GM12878 (cell line): ENCODE results near the gene FAM222A. TPM values are rescaled to one million over a fixed set of nuclear protein-coding genes. Genes with fewer than 3 reads are reported as not detected.

Source experiments
- ATAC-seq: fragments of 200-7000 bp; cut with Tn5 transposase; 3 replicates; pipeline ENCODE4 v1.9.1; 2020; ENCODE audit warnings: mild to moderate bottlenecking, moderate library complexity
- BruUV-seq: library from RNA; stranded (reverse); fragments of 400-500 nt; replicated peaks from 2 replicates; lab custom pipeline; 2021; lab: Mats Ljungman, UMichigan
- CTCF ChIA-PET: fragments of 300-600 bp; sonication (Branson Sonifier 250); formaldehyde crosslinking; extraction: SDS; loops from one replicate; lab custom pipeline; 2021; ENCODE audit warnings: inconsistent platforms; lab: Yijun Ruan, JAX
- POLR2A ChIA-PET: fragments of 350-600 bp; formaldehyde crosslinking; extraction: SDS; loops from one replicate; lab custom pipeline; 2021; ENCODE audit warnings: inconsistent platforms; lab: Charles Lee
- RAD21 ChIA-PET: fragments of 300-600 bp; sonication (Branson Sonifier 250); formaldehyde crosslinking; loops from one replicate; lab custom pipeline; 2023; ENCODE audit warnings: antibody characterized with exemption; ENCODE audit not compliant: unreplicated experiment; lab: Charles Lee
- SMC1A ChIA-PET: fragments of 300-600 bp; sonication (Branson Sonifier 250); formaldehyde crosslinking; loops from one replicate; lab custom pipeline; 2023; ENCODE audit not compliant: unreplicated experiment, uncharacterized antibody; lab: Charles Lee
- DNase-seq: peaks from one replicate; pipeline ENCODE4 v3.0.0-alpha.2; 2011; ENCODE audit warnings: low read depth, low spot score
- FAIRE-seq: peaks from 3 replicates; lab custom pipeline; 2011; peaks lifted over from hg19 to GRCh38; lab: Jason Lieb, UNC
- H2AFZ ChIP-seq: 2 replicates; pipeline ENCODE4 v1.6.0; 2011; ENCODE audit warnings: low read depth, low read length, control low read depth; ENCODE audit not compliant: control insufficient read depth
- H3K27ac ChIP-seq: 2 replicates; pipeline ENCODE4 v1.5.1; 2011; ENCODE audit warnings: control low read depth; ENCODE audit not compliant: control insufficient read depth, insufficient read depth
- H3K27me3 ChIP-seq, 2 experiments: replicated peaks in 1 of 2; 2 replicates each; pipeline versions ENCODE4 v1.6.0 to v1.6.1; 2011; ENCODE audit warnings: low read length in 1 of 2; ENCODE audit not compliant: control insufficient read depth in 2 of 2, insufficient read depth in 2 of 2
- H3K36me3 ChIP-seq, 2 experiments: 2 replicates each; pipeline ENCODE4 v1.5.1; 2011; ENCODE audit warnings: low read length in 1 of 2; ENCODE audit not compliant: control insufficient read depth in 2 of 2, insufficient read depth in 2 of 2
- H3K4me1 ChIP-seq: 2 replicates; pipeline ENCODE4 v1.6.1; 2011; ENCODE audit warnings: mild to moderate bottlenecking, low read length, moderate library complexity, mixed read lengths; ENCODE audit not compliant: control insufficient read depth, insufficient read depth
- H3K4me2 ChIP-seq: 2 replicates; pipeline ENCODE4 v1.6.0; 2011; ENCODE audit warnings: control low read depth; ENCODE audit not compliant: control insufficient read depth, insufficient read depth
- H3K4me3 ChIP-seq: fragments of 200-600 bp; sonication (generic); 2 replicates; pipeline ENCODE4 v1.5.1; 2016
- H3K79me2 ChIP-seq: 2 replicates; pipeline ENCODE4 v1.6.0; 2011; ENCODE audit warnings: low read length; ENCODE audit not compliant: control insufficient read depth, insufficient read depth
- H3K9ac ChIP-seq: 2 replicates; pipeline ENCODE4 v1.8.0; 2011; ENCODE audit warnings: low read length, control low read depth, mixed read lengths; ENCODE audit not compliant: control insufficient read depth, insufficient read depth
- H3K9me3 ChIP-seq: replicated peaks from 3 replicates; pipeline ENCODE4 v1.5.1; 2011; ENCODE audit warnings: mild to moderate bottlenecking, low read length; ENCODE audit not compliant: control insufficient read depth, insufficient read depth
- H4K20me1 ChIP-seq: 2 replicates; pipeline ENCODE4 v1.6.0; 2011; ENCODE audit not compliant: control insufficient read depth, insufficient read depth
- EGR1 ChIP-seq, 2 experiments: IDR thresholded peaks; 1 replicate in 1 of 2; 2 replicates in 1 of 2; pipeline ENCODE4 v1.6.1; 2011 to 2012; ENCODE audit warnings: low read depth in 2 of 2, low read length in 2 of 2, borderline replicate concordance in 1 of 2, mild to moderate bottlenecking in 1 of 2, moderate library complexity in 1 of 2
- FOXK2 ChIP-seq: fragments of 450-650 bp; IDR thresholded peaks from 2 replicates; pipeline ENCODE4 v1.6.1; 2017; ENCODE audit warnings: mild to moderate bottlenecking, moderate library complexity
- GATAD2B ChIP-seq: fragments of 450-650 bp; conservative IDR thresholded peaks from 2 replicates; pipeline ENCODE4 v1.6.1; 2017; ENCODE audit warnings: low read depth, mild to moderate bottlenecking, moderate library complexity
- MTA2 ChIP-seq: fragments of 450-650 bp; IDR thresholded peaks from 2 replicates; pipeline ENCODE4 v1.6.1; 2016; ENCODE audit warnings: low read depth, mild to moderate bottlenecking, moderate library complexity
- PAX5 ChIP-seq: IDR thresholded peaks from 2 replicates; pipeline ENCODE4 v1.6.1; 2011; ENCODE audit warnings: low read depth, low read length, borderline replicate concordance
- RCOR1 ChIP-seq: conservative IDR thresholded peaks from 2 replicates; pipeline ENCODE4 v1.6.1; 2012; ENCODE audit warnings: low read depth, low read length, improper control_type of control experiment
- SREBF1 ChIP-seq: IDR thresholded peaks from 2 replicates; pipeline ENCODE4 v1.6.1; 2012; ENCODE audit warnings: mild to moderate bottlenecking, low read length
- TCF7 ChIP-seq: IDR thresholded peaks from 2 replicates; pipeline ENCODE4 v1.6.1; 2014; ENCODE audit warnings: antibody characterized with exemption, borderline replicate concordance
- WGBS: methylation state at CpG from one replicate; pipeline ENCODE4 v1.1.6; 2016; ENCODE audit warnings: low lambda C conversion rate; ENCODE audit not compliant: insufficient replicate concordance, insufficient coverage; ENCODE audit errors: missing lambda C conversion rate; 5-methylcytosine and 5-hydroxymethylcytosine counted together
- in situ Hi-C: fragments of 300-500 bp; cut with MboI; formaldehyde crosslinking; loops from 9 replicates; pipeline ENCODE4 v1.14.3; 2018; ENCODE audit warnings: mixed read lengths
- intact Hi-C: fragments of 100-400 bp; cut with micrococcal nuclease; formaldehyde crosslinking; loops from one replicate; pipeline ENCODE4 v1.14.2; 2022; ENCODE audit not compliant: unreplicated experiment
- polyA plus RNA-seq, 11 experiments: library from polyadenylated mRNA; depleted of rRNA in 4 of 11; unstranded in 6 of 11; stranded (reverse) in 5 of 11; fragments of >200 nt; fragmentation: Nextera tagmentation in 4 of 11; fragmentation: Illumina TruSeq in 1 of 11; extraction: Ambion mirVana in 4 of 11; extraction: Trizol in 1 of 11; gene quantifications; 1 replicate in 1 of 11; 2 replicates in 10 of 11; pipeline versions ENCODE4 v1.2.1 to v1.2.3, GENCODE V29; 2011 to 2016; ENCODE audit warnings: inconsistent platforms in 2 of 11, missing spikeins in 2 of 11, low read depth in 1 of 11
- total RNA-seq, 4 experiments: library from RNA; depleted of rRNA in 3 of 4; stranded (reverse); fragments of >200 nt in 3 of 4; fragmentation: Illumina TruSeq in 1 of 4; extraction: Trizol in 1 of 4; gene quantifications; 2 replicates each; pipeline versions ENCODE4 v1.2.1 to v1.2.3, GENCODE V29; 2013 to 2021
- TF ChIP-seq, protein P1 (sequence below): fragments of 450-650 bp; IDR thresholded peaks from 2 replicates; pipeline ENCODE4 v1.6.1; 2014; ENCODE audit warnings: mild to moderate bottlenecking

Gene FAM222A
- total and polyA plus RNA-seq, 10 of the 15 experiments (the other 5 are each of a cell fraction or from before 2014, with no cell fraction given), result 0.04 to 0.49 (median 0.14) TPM; not detected in 3

- TF ChIP-seq SREBF1, result no peak
- no peak for TF ChIP-seq PAX5
- no peak for TF ChIP-seq GATAD2B
- no peak for TF ChIP-seq RCOR1
- no peak for TF ChIP-seq MTA2
- TF ChIP-seq FOXK2, result no peak
- TF ChIP-seq, protein P1, sequence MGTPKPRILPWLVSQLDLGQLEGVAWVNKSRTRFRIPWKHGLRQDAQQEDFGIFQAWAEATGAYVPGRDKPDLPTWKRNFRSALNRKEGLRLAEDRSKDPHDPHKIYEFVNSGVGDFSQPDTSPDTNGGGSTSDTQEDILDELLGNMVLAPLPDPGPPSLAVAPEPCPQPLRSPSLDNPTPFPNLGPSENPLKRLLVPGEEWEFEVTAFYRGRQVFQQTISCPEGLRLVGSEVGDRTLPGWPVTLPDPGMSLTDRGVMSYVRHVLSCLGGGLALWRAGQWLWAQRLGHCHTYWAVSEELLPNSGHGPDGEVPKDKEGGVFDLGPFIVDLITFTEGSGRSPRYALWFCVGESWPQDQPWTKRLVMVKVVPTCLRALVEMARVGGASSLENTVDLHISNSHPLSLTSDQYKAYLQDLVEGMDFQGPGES, result no peak
Measured at GRCh38 chr12:109729801-109730200, 16.2 kb downstream of the FAM222A start (continued).

DNA sequence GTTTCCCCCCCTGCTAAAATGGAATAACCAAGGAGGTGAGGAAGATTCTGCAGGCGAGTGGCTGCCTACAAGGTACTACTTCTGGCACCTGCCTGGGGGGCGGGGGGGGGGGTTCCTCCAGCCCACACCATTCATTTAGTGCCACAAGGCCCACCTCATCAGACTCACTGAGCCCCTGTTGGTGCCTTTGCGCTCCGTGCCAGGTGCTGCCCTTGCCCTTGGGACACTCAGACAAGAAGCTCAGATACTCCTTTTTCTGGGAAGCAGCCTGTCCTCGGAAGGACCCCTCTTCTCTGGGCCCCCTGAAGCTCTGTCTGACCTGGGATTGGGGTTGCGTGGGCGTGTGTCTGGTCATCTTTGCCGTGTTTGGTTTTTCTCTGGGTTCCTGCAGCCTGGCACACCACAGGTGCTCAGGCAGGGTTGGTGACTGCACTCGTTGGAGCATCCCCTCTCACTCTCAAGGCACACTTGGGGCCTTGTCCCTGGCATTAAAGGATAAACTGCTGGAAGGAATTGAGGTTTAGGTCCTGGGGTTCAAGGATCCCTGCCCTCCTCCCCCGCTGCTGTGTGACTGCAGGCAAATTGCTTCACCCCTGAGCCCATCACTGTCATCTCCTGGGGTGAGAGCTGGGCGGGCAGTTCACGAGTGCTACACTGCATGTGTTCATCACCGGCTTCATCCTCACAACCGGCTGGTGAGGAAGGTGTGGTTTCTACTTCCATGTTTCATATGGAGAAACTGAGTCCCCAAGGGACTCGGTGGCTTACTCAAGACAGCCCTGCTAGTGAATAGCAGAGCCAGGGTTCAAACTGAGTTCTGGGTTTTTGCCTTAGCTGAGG is 16.9 kb downstream of the FAM222A start:
- Histone ChIP-seq H3K27ac (no peak overlapping the region), H4K20me1 (no peaks in the 10 kb centered on the region), H3K9ac (no peak overlapping the region), H3K36me3 (no peaks in the 10 kb centered on the region), H2AFZ (no peak overlapping the region), H3K4me1 (no peaks in the 10 kb centered on the region), H3K27me3 (no peaks in the 10 kb centered on the region; a peak in 1 of 4 replicates), H3K9me3 (no peaks in the 10 kb centered on the region), H3K79me2 (no peaks in the 10 kb centered on the region), H3K4me3 (no peak overlapping the region), H3K4me2 (no peak overlapping the region)
- CTCF ChIA-PET, result no interaction called here
- no peak for FAIRE-seq
- TF ChIP-seq TCF7 (no peak), EGR1 (IDR thresholded peaks at IDR 0.05; ENCODE audit: borderline replicate concordance in 1 of 2, low read depth in 2 of 2, low read length in 2 of 2) (0 out of 3 replicates have a peak, but pooled peaks of 1 of the 2 experiments have one; percentile 15)
- RAD21 ChIA-PET, result no interaction called here
- in situ Hi-C loops, result no loop called here
- ATAC-seq, result no peak
- SMC1A ChIA-PET, result no interaction called here
- WGBS, result 17% methylated on average over 14 of the region's 15 CpGs
- intact Hi-C loops, result no loop called here
- DNase-seq, result no peak
- POLR2A ChIA-PET, result no interaction called here
- no TSS peak for BruUV-seq
